ENCODE measurements around the gene LANCL2. TPM values are rescaled to one million over a fixed set of nuclear protein-coding genes. Genes with fewer than 3 reads are reported as not detected.

Gene LANCL2
- total RNA-seq, 1 donor from 2014 or later: 21.5 TPM

GRCh38 chr7:55405856-55406541, 40.9 kb downstream of the LANCL2 start:
- intact Hi-C loops (cut with micrococcal nuclease): no loop called here
- Mint-ChIP-seq H3K36me3 (ENCODE audit: low read depth) (peaks cover 30% of the 10 kb centered on the region), H3K4me1 (no peaks in the 10 kb centered on the region), H3K4me3 (no peak overlapping the region), H3K27me3 (no peaks in the 10 kb centered on the region), H3K27ac (no peak overlapping the region), H3K9me3 (no peaks in the 10 kb centered on the region)
- CTCF ChIA-PET: no interaction called here
- POLR2A ChIA-PET: interaction anchor here (0.7 kb wide), 1 partner anchor 93 kb away, joined by 6 read pairs; no protein-coding TSS in a partner anchor
- no peak for ATAC-seq (ENCODE audit: low read depth)
- DNase-seq: no peak
- TF ChIP-seq, protein P1, sequence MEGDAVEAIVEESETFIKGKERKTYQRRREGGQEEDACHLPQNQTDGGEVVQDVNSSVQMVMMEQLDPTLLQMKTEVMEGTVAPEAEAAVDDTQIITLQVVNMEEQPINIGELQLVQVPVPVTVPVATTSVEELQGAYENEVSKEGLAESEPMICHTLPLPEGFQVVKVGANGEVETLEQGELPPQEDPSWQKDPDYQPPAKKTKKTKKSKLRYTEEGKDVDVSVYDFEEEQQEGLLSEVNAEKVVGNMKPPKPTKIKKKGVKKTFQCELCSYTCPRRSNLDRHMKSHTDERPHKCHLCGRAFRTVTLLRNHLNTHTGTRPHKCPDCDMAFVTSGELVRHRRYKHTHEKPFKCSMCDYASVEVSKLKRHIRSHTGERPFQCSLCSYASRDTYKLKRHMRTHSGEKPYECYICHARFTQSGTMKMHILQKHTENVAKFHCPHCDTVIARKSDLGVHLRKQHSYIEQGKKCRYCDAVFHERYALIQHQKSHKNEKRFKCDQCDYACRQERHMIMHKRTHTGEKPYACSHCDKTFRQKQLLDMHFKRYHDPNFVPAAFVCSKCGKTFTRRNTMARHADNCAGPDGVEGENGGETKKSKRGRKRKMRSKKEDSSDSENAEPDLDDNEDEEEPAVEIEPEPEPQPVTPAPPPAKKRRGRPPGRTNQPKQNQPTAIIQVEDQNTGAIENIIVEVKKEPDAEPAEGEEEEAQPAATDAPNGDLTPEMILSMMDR (IDR thresholded peaks at IDR 0.05): no peak

GRCh38 chr7:55409482-55410225, 44.5 kb downstream of the LANCL2 start:
- Mint-ChIP-seq H3K9me3 (no peaks in the 10 kb centered on the region), H3K36me3 (ENCODE audit: low read depth) (peaks cover 24% of the 10 kb centered on the region), H3K27ac (no peak overlapping the region), H3K27me3 (no peaks in the 10 kb centered on the region), H3K4me1 (no peaks in the 10 kb centered on the region), H3K4me3 (no peak overlapping the region)
- POLR2A ChIA-PET: no interaction called here
- ATAC-seq (ENCODE audit: low read depth): no peak
- CTCF ChIA-PET: no interaction called here
- TF ChIP-seq, protein P1 (IDR thresholded peaks at IDR 0.05): no peak
- intact Hi-C loops (cut with micrococcal nuclease): no loop called here
- DNase-seq: no peak

GRCh38 chr7:55410667-55411239, 45.6 kb downstream of the LANCL2 start:
- DNase-seq (no peak), ATAC-seq (ENCODE audit: low read depth) (no peak)
- ChIA-PET POLR2A (no interaction called here), CTCF (no interaction called here)
- Mint-ChIP-seq H3K9me3 (no peaks in the 10 kb centered on the region), H3K27me3 (no peaks in the 10 kb centered on the region), H3K4me1 (peaks cover 2% of the 10 kb centered on the region), H3K27ac (no peak overlapping the region), H3K4me3 (no peak overlapping the region), H3K36me3 (ENCODE audit: low read depth) (peaks cover 17% of the 10 kb centered on the region)
- TF ChIP-seq, protein P1 (IDR thresholded peaks at IDR 0.05): no peak
- intact Hi-C loops (cut with micrococcal nuclease): no loop called here

GRCh38 chr7:55411844-55412243, 46.7 kb downstream of the LANCL2 start:
- no peak for ATAC-seq (ENCODE audit: low read depth)
- H3K27ac Mint-ChIP-seq: no peak overlapping the region

More at GRCh38 chr7:55411844-55412243, 46.7 kb downstream of the LANCL2 start:
- Mint-ChIP-seq H3K36me3 (ENCODE audit: low read depth) (peaks cover 10% of the 10 kb centered on the region), H3K9me3 (no peaks in the 10 kb centered on the region), H3K4me1 (peaks cover 2% of the 10 kb centered on the region), H3K4me3 (no peak overlapping the region), H3K27me3 (no peaks in the 10 kb centered on the region)
- intact Hi-C loops (cut with micrococcal nuclease): no loop called here
- no peak for DNase-seq
- TF ChIP-seq, protein P1 (IDR thresholded peaks at IDR 0.05): no peak
- CTCF ChIA-PET: no interaction called here
- POLR2A ChIA-PET: no interaction called here

All from activated B cell treated with CpG ODN at 0.5 μM for 24 hours (primary cell).